Measurements from ENCODE around the gene DLX1.

GRCh38 chr2:172098287-172098649, 13.0 kb downstream of the DLX1 start:
- no peak for TF ChIP-seq CTCF (IDR thresholded peaks at IDR 0.05)
- no peak for TF ChIP-seq POLR2A (IDR thresholded peaks at IDR 0.05)
- TF ChIP-seq POLR2AphosphoS5 (IDR thresholded peaks at IDR 0.05) = no peak

Data from breast epithelium (tissue), 3 donors.